NK-92 treated with Interleukin-12 subunit alpha and Interleukin-12 subunit beta, amount 100 ng/mL, for 24 hours (cell line): ENCODE results near the gene CFC1B.
"Not testable (repeated sequence)": the region's sequence is repeated elsewhere in the genome, so short reads cannot be mapped to it uniquely, and the experiment has no call there.

Experiments
- DNase-seq: peaks from one replicate; lab custom pipeline; 2025; lab: John Stamatoyannopoulos, UW

CFC1B gene

DNA sequence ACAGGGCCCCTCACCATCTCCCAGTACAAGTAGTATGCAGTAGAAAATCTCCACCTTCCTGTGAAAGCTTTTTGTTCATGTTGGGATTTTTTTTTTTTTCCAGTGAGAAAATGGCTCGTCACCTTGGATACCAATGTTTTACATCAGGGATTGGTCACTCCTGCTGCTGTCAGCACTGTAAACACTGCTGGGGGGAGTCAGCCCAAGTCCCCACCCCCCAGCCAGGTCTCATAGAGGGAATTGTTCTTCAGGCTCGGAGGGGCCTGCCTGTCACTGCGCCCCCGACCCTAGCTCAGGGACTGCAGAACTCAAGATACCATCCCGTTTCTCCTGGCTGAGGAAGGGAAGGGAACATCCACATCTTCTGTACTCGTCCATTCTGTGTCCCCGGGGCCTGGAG, at the start of gene CFC1B:
Gene CFC1B, plus strand, starts transcription at position 231 of the 400 bp plus-strand sequence. CDS start 263 bp downstream, outside the sequence.
- DNase-seq, result not testable (repeated sequence)

DNA sequence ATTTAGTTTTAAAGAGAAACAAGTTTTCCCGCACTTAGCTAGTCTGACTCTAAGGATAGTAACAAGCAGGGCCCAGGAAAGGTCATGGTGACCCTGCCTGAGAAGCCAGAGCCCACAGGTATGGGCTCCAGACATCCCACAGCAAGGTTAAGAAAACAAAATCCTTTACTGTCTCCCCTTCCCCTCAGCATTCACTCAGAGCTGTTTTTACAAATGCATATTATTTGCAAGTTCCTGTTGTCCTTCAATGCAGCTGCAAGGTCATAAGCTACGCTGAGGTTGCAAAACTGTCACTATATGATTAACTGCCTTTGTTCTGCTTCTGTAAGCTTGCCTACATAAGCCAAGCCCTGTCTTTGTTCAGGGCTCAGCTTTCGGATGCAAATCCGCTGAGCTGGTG, 29.9 kb upstream of the CFC1B start:
- DNase-seq, result not testable (repeated sequence)

DNA sequence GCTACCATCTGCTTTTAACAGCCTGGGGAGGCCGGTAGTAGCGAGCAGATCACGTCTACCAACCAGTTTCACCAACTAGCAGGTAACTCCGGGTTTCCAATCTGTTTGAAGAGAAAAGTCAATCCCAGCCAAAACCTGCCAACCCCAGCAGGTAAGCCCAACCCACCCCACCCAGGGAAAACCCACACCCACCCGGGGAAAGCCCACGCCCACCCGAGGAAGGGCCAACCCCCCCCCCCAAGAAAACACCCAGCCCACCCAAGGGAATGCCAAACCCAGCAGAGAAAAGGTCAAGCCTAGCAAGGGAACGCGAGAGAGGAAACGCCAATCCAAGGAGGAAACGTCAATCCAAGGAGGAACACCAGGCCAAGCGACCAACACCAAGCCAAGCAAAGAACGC, 11.8 kb upstream of the CFC1B start, which contains the start of gene POTEI:
Gene POTEI, minus strand, starts transcription at position 101 of the 400 bp plus-strand sequence. Its CDS starts 93 bp downstream, at position 8.
- not testable (repeated sequence) for DNase-seq

DNA sequence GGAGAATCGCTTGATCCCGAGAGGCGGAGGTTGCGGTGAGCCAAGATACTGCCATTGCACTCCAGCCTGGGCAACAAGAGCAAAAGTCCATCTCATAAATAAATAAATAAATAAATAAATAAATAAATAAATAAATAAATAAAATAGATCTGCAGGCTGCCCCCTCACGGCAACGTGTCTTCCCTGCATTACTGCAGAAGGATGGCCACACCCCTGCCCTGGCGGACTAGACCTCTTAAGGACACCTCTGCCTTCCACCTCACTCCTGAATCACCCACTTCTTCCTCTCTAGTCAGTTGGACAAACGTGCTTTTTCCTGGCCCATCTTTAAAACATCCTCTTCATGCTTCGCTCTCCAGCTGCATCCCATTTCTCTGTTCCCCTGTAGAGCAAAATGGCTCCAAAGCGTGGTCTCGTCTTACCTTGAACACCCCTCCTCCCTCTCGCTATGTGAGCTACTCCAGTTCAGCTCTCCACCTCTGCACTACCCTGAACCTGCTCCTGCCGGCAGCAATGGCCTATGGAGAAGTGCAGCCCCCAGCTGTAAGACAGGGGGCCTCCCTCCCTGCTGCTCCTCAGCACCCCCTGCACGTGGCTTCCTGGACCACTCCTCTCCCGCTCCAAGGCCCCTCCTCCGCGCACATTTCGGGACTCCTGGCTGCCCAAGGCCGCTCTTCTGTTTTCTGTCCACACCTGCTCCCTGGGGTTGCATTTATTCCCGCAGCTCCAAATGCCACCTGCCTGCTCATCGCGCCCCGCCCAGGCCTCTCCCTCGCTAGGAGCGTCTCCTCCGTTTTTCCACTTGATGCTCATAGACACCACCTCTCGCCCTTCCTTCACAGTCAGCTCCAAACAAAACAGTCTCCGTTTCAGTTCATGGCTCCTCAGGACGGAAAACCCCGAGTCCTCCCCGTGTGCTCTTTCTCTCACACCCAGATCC, 9.9 kb upstream of the CFC1B start:
- not testable (repeated sequence) for DNase-seq

DNA sequence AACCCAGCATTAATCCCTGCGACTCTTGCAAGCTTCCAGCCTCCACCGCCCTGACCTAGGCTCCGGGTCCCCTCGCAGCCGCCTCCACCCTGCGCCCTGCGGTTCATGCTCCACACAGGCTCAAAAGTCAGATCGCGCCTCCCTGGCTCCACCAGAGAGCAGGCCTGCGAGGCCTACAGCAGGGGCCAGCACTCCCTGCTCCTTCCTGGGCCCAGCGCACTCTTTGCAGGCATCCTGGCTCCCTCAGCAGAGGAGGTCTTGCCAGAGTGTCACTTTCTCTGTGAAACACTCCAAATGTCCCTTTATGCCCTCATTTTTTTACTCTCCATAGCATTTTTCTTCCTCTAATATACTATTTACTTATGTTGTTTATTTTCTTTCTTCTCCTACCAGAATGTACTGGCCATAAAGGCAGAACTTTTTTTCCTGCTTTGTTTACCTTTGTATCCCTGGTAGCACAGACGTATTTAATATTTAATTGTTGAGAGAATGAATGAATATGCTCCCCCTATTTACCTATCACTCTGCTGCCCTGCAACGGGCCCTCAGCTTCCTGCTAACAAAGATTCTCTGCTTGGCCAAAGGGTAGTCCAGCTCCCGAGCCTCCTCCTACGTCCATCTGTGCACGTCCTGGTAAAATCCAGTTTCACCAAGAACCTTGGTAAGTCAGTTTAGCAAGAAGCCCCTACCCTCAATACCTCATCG, 9.1 kb upstream of the CFC1B start:
- DNase-seq, result not testable (repeated sequence)

DNA sequence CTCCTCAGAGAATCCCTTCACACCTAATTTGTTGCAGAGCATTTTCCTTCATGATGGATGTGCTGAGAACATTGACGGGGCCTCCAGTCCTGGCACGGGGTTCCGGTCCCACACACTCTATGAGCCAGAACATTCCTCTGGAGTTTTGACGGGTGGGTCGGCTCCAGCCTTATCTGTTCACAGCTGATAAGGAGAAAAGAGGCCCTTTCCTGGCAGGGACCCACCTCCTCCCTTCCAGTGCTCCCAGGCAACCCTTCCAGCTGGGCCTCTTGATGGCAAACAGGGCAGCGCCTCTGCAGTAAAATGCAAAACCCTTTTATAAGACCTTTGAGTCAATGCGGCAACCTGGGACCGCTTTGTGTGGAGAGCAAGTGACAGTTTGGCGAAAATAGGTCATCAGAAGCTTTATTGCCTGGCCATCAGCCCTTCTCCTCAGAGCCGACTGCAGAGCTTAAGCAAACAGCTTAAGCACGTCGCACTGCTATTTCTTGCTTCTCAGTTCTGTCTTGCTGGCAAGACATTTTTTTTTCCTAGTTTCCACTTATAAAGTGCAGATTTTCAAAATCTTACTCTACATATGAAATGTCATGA, 2.4 kb upstream of the CFC1B start:
- not testable (repeated sequence) for DNase-seq

DNA sequence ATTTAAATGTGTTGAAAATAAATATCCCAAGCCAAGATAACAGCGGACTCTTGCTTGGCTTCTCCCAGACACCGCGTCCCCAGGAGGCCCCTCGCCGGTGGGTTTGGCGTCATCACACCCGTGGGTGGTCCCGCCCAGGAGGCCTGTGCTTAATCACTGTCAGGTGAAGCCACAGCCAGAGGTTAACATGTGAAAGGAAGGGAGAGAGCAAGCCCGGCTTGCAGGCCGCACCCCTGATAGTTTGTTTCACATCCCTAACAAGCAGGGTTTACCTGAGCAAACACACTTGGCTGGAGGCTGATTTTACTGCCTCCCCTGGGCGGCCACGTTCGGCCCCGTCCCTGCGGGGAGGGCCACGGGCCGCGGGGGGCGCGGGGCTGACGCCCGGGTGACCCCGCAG, 1.4 kb downstream of the CFC1B start:
- DNase-seq, result not testable (repeated sequence)

DNA sequence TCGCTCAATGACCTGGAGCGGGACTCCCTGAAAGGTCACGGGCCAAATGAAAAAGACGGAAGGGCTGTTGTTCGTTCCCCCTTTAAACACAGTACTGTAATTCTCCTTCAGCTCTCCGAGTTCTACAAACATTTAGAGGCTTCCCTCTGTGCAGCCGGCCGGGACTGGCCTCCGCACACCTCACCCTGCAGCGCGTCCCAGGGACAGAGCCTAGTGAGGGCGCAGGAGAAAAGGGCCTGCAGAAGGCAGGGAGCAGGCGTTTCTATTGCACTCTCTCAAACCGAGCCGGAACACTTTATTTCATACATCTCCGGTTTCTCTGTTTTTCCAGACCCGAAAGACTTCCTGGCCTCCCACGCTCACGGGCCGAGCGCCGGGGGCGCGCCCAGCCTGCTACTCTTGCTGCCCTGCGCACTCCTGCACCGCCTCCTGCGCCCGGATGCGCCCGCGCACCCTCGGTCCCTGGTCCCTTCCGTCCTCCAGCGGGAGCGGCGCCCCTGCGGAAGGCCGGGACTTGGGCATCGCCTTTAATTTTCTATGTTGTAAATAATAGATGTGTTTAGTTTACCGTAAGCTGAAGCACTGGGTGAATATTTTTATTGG, 6.4 kb downstream of the CFC1B start:
- not testable (repeated sequence) for DNase-seq

DNA sequence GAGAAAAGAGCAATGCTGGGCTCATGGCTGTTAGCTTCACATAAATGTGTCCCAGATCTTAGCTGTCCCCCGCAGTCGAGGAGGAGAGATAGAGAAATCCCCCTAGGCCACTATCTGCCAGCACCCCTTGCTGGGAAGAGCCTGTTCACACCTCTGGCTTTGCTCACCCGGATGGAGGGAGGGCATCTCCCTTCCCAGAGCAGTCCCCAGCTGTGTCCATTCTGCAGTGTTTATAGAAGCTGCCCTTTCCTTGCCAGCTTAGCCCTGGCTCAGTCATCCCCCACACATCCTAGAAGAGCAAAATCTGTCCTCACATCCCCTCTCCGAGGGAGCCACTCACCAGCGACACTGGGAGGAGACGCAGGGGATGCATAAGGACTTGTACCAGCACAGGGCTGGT, 8.5 kb downstream of the CFC1B start:
- not testable (repeated sequence) for DNase-seq

DNA sequence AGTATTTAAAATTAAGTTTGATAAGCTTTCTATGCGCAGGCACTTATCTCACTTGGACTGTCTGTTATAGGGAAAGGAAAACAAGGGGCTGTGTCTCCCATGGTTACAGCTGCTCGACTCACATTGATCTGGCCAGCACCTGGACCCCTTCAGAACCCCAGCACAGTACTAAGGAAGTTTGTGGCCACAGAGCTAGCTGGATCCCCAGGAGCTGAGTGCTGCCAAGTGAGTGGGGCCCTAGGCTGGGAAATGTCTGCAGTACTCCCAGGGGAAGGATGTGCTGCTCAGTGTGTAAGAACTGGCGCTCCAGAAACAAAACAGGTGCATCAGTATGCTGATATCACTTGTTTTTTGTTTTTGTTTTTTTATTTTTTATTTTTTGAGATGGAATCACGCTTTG, 9.2 kb downstream of the CFC1B start:
- DNase-seq, result not testable (repeated sequence)

DNA sequence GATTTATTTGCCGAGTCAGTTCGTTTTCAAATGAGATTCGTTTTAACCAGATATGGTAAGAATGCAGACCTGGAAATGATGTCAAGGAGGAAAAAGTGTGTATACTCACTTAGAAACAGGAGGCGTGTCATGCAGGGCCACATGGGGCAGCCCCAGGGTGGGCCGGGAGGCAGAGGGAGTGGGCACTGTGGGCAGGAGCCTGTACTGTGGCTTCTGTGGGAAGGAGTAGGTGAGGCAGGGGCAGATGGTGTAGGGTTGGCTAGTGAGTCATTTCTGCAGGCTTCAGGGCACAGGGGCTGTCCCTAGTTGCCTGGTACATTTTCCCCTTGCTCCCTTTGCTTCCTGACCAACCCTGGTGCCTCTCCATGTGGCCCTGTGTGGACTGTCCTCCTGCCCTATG, 10.2 kb downstream of the CFC1B start:
- DNase-seq, result not testable (repeated sequence)

DNA sequence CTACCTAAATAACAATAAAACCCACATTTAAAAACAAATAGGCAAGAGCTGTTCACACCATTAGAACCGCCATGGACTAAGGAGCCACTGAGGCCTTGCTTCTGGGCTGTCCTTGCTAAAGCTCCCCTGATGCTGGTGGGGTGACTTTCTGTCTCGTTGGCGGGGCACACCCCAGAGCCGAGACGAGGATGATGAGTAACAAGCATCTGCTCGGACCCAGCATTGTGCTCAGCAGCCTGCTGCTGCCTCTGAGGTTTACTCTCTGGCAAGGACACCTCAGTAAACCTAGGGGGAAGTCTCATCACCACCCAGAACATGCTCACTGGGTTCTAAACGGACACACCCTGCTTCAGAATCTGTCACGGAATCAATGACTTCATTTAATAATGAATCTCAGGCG, 10.7 kb downstream of the CFC1B start:
- DNase-seq, result not testable (repeated sequence)

DNA sequence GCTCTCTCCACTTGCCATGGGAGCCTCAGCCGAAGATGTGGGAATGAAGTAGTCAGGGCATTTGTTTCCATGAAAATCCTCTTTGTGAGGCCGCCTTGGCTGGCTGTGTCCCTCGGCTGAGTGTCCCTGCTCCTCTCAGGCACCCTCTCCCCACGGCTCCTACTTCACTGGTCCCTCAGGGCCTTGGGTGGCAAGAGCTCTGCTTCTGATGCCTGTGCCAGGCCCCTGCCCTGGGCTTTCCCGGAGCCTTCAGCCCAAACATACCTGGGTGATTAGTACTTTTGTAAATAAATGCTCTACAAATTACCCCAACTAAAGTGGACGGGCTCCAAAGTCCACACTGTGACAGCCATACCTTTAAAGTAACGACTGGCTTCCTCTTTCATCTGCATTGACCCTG, 15.6 kb downstream of the CFC1B start:
- not testable (repeated sequence) for DNase-seq

DNA sequence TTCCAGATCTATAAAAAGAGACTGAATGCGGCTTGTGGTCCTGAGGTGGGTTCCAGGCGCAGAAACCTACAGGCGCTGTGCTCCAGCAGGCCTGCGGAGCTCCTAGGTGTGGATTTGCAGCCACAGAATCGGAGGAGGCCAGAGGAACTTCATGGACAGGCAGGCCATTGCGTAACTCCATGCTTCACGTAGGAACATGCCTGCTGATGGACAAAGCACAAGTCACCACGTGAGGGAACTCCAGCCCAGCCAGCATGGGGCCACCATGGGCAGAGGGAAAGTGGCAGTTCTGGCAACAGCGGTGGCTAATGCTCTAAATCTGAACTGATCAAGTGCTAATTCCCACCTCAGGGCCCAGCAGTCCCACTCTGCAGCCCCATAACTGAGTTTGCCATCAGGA, 17.2 kb downstream of the CFC1B start:
- not testable (repeated sequence) for DNase-seq

DNA sequence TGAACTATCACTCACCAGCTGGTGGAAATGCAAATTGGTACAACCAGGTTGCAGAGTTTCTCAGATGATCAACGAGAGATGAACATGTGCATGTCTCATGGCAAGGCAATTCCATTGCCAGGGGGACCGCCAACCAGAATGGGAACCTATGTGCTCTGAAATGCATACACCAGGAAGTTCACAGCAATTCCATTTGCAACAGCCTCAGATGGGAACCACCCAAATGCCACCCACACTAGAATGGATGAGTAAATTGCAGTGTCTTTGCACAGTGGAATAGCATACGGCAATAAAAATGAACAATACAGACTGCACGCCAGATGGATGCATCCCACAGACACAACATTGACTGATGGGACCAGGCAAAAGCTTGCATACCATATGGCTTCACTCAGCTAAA, 21.8 kb downstream of the CFC1B start:
- DNase-seq, result not testable (repeated sequence)

DNA sequence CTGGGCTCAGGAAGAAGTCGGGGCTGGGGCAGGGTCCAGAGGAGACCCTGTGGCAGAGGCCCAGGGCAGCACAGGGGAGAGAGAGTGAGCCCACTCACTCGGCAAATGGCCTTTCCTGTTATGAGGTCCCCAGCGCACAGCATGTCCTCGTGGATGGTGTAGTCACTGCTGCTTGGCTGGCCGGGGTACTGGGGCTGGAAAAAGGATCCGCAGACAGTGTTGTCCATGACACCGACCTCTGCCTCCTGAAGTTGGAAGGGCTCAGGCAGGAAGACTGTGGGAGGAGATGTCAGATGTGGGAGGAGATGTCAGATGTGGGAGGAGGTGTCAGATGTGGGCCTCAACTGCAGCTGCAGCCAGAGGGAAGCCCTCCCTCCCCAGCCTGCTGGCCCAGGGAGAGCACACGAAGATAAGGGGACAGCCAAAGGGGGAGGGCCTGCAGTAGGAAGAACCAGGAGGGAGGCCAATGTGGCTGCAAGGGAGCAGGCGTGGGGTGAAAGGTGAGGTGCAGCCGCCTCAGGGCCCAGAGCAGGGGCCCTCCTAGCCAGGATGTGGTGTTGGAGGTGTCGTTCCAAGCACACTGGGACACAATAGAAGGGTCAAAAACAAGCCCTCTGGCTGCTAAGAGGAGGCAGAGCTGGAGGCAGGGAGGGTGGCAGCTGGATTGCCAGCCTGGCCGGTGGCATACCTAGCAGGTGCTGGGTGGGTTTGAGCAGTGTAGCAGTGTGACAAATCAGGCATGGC, 22.9 kb downstream of the CFC1B start:
- not testable (repeated sequence) for DNase-seq

DNA sequence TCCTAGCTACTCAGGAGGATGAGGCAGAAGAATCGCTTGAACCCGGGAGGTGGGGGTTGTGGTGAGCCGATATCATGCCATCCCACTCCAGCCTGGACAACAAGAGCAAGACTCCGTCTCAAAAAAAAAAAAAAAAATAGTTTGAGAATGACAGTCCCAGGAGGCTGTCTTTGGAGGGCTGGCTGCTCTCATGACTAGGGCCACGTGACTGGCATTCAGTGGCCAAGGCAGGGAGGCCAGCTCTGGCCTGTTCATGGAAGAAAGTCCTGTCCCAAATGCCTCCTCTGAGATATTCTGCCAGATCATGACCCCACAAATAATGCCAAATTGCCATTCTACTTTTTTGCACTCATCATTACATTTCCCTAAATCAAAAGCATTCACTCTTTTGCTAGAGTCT, 24.0 kb downstream of the CFC1B start:
- not testable (repeated sequence) for DNase-seq

DNA sequence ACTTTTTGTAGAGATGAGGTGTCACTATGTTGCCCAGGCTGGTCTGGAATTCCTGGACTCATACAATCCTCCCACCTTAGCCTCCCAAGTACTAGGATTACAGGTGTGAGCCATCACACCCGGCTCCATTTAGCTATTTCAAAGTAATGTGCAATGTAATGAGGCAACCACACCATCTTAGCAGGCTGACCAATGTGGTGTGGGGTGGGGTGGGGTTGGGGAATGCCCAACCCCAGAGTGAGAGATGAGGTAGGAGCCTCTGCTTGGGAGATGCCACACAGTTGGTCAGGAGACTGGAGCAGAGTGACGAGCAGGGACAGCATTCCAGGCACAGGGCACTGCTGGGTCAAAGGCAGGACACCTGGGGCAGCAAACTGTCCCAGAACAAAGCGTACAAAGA, 27.4 kb downstream of the CFC1B start:
- not testable (repeated sequence) for DNase-seq

DNA sequence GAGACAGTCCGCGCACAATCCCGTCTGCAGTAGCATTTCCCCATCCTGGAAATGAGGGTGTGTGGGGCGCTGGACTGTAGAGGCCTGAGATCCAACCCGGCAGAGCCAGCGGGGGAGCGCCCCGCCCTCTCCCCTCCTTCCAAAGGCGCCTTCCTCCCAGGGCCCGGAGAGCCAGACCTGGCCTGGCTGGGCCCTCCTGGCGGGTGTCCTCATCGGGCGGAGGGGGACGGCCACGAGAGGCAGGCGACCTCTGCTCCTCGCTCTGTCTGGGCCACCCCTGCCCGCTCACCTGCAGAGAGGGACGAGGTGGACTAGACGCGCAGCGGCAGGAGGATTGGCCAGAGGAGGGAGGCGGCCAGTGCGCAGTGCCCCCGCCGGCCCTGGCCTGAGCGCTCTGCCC, 28.5 kb downstream of the CFC1B start:
- DNase-seq, result not testable (repeated sequence)

DNA sequence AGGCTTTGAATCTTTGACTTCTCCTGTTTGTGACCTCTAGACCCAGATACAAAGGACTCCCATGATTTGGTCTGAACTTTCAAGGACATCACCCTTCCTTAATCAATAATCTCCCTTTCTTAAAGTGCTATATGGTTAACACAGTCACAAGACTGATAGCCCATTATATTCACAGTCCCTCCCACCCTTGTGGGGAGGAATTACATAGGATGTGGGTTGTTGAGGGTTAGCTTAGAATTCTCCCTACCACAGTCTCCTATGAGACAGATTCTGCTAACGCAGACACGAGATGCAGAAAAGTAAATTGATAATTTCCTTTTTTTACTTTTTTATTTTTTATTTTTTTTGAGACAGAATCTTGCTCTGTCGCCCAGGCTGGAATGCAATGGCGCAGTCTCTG, 33.2 kb downstream of the CFC1B start:
- not testable (repeated sequence) for DNase-seq

DNA sequence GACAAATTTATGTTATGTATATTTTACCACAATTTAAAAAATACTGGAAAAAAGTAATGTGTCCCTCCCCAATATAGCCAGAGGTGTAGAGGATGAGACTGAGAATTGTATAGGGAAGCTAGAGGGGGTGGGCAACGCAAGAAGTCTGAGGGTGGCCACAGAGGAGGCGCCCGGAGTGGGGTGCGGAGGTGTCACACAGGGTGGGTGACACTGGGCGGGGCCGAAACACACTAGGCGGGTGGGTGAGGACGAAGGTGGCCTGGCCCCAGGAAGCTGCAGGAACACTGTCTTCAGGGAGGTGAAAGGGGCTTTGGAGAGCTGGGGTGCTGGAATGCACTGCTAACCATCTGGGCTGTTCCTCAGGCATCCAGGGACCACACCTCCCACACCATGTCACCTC, 35.4 kb downstream of the CFC1B start:
- not testable (repeated sequence) for DNase-seq
